Activated CD8-positive, alpha-beta memory T cell treated with anti-CD3 and anti-CD28 coated beads, Interleukin-2, amount 50 U/mL, for 1 hour (primary cell): Measurements from ENCODE around the gene YY1AP1.
"Not testable (repeated sequence)": the region's sequence is repeated elsewhere in the genome, so short reads cannot be mapped to it uniquely, and the experiment has no call there.

Experiments used
- DNase-seq: peaks from one replicate; pipeline ENCODE4 v3.0.0-alpha.2; 2020; ENCODE audit errors: extremely low read depth

Gene YY1AP1

DNA sequence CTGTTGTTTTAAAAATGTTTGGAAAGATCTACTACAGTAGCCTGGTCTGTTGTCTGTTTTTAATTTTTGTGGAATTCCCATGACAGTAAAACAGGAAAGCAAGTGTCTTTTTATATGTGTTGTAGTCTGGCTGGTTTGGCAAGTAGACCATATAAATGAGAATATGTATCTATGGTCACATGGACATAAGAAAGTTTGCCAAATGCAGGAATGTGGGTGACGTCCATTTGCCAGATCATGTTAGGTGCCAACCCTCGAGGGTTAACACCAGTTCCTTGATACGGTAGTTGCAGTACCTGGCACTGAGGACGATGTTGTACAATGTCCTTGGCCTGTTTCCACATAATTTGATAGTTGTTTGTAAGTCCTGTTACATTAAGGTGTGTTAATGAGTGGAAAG, 6.5 kb upstream of the YY1AP1 start:
- no peak for DNase-seq

DNA sequence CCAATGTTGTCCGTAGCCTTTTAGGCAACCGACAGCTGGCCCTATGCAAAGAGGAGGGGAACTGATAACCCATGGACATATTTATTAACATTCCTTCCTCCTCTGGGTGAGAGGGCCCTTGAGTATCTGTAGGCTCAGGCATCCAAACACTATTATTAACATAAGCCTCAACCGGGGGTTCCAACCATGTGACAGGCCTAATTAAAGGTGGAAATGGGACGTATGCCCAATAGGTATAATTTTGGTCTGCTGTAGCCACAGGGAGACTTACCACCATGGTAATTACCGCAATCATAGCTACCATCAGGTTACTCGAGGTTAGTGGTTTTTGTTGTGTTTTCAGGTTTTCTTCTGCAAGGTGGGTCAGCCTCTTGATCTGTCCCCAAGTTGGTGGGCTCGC, 5.6 kb upstream of the YY1AP1 start:
- DNase-seq, result no peak

DNA sequence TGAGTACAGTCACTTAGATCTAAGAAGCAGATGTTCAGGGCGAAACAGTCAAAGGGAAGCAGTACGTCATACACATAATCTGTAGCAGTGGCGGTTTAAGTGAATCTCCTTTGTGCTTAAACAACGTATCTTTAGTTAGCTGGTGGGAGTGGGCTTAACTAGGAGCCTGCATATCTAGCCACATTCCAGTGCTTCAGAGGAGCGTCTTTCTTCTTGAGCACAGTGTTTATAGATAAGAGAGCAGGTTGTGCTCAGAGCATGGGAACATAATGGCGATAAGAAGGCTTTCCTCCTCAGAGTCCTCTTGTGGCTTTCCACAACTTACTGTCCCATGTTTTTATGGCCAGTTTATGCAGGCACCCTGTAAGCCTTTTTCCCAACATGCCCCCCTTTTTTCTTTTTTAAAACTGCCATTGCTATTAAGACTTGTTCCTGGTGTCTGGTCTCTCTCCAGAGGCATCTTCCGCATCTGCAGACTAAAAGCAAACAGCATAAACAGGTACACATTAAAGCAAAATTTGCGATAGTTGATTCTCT, 3.5 kb upstream of the YY1AP1 start:
- DNase-seq, result no peak

DNA sequence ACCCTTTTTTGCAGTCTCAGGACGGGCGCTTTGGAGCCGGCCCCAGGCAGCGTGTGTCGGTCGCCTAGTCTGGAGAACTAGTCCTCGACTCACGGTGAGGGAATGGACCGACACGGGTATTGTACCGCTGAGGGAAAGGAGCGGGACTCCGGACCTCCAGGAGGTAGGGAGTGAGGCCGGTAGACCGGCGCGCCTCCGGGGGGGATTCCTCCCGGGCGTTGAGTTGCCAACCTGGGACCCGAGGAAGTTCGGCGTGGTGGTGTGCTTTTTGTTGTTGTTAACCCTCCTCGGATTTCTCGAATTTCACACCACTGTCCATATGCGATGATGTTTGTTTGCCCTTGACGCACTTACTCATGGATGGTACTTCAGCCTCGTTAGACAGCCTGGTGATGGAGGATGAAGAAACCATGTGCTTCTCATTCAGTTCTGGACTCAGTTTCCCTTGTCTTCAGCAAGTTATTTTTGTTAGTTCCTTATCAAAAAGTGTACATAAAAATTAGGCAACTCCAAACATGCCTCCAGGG, 570 bp upstream of the YY1AP1 start, which contains the start of gene DAP3:
Gene DAP3, plus strand, starts transcription at position 11 of the 527 bp plus-strand sequence. CDS start 20,689 bp downstream, outside the sequence.
- not testable (repeated sequence) for DNase-seq

DNA sequence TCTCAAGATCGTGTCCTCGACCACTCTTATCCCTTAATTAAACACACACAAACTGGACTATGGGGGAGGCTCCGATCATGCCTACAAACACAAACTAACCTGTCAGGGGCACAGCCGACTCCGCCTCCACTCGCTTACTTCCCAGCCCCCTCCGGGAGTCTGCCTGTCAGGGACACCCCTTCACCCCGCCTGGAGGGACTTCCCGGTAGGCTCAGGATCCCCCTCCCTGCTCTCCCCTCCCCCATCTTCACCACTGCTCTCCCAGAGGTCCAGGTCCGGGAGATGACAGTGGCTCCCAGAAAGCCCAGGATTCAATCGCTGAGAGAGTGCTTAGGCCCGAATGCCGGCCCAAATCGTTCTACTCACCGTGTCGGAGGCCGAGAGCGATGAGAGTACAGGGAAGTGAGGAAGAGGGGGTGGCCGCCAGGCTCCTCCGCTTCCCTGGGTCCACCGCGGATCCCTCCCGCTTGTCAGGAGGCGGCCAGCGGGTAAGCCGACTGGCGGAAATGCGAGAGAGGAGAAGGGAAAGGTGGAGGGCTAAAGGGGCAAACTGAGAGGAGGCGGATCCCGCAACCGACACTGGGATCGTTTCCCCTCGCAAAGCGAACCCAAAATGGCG, 760 bp downstream of the YY1AP1 start:
- DNase-seq, result not testable (repeated sequence)

DNA sequence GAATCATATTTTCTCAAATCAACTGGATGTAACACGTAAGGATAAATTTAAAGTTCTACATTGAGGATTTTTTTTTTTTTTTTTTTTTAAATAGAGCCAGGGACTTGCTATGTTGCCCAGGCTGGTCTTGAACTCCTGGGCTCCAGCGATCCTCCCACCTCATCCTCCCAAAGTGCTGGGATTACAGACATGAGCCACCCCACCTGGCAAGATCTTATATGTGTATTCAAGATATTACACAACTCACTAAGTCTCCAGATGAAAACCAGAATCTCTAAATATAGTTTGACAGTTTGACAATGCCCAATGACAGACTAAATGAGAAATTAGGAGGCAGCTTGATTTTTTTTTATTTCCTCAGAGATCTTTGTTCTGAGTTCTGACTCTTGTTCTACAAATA, 6.8 kb downstream of the YY1AP1 start:
- DNase-seq, result no peak

DNA sequence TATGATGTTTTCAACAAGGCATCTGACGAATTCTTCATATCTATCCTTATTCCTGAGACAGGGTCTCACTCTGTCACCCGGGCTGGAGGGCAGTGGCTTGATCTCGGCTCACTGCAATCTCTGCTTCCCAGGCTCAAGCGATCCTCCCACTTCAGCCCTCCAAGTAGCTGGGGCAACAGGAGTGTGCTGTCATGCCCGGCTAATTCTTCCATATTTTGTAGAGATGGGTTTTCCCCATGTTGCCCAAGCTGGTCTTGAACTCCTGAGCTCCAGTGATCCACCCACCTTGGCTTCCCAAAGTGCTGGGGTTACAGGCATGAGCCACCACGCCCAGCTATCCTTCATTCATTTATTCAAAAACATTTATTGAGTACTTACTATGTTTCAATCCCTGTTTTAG, 8.0 kb downstream of the YY1AP1 start:
- DNase-seq, result no peak

DNA sequence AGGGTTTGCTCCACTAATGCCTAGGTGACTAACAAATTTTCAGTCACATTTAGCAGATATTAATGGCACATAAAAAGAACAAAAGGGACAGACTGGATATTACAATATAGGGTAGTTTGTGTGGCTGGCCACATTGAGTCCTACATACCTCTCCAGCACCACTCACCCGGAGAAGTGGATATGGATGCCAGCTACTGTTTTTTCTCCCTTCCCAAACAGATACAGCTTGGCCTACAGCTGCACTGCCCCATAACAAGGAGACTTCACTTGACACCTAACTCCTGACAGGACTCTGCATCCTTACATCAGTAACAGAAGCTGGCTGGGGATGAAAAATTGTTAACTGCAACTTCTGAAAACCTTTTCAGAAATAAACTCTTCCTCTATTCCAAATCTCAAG, 9.6 kb downstream of the YY1AP1 start:
- DNase-seq, result not testable (repeated sequence)

DNA sequence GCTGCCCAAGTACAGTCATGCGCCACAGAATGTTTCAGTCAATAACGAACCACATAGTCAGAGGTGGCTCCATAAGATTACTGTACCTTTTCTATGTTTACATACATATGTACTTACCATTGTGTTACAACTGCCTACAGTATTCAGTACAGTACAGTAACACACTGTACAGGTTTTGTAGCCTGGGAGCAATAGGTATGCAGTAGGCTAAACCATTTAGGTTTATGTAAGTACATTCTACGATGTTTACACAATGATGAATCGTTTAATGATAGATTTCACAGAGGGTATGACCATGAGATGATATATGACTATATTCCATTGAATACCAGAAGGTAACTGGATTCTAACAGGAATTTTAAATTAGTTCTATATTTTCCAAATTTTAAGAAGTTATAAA, 10.5 kb downstream of the YY1AP1 start:
- no peak for DNase-seq

DNA sequence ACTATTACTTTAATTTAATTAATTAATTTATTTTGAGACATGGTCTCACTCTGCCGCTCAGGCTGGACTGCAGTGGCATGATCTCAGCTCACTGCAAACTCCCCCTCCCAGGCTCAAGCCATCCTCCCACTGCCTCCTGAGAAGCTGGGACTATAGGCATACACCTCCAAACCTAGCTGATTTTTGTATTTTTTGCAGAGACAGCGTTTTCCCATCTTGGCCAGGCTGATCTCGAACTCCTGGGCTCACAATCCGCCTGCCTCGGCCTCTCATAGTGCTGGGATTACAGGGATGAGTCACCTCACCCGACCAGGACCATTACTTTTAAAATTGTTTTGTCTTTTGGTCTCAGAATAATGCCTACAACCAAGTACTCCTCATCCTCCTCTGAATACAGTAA, 15.6 kb downstream of the YY1AP1 start:
- DNase-seq, result no peak

DNA sequence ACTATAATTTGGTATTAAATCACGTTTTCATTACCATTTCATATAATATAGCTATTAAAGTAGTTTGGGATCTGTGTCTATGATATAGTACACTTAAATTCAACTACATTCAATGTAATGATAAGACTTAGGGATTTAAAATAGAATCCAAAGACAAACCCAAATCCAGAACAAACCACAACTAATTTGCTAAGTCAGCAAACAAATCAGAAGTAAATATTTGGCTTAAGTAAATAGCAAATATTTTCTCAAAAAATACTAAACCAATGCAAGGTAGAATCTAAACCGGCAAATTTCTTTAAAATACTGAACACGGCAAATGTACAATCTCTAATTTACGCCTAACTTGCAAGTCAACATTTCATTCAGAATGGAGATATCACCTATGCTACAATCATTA, 16.8 kb downstream of the YY1AP1 start:
- no peak for DNase-seq

DNA sequence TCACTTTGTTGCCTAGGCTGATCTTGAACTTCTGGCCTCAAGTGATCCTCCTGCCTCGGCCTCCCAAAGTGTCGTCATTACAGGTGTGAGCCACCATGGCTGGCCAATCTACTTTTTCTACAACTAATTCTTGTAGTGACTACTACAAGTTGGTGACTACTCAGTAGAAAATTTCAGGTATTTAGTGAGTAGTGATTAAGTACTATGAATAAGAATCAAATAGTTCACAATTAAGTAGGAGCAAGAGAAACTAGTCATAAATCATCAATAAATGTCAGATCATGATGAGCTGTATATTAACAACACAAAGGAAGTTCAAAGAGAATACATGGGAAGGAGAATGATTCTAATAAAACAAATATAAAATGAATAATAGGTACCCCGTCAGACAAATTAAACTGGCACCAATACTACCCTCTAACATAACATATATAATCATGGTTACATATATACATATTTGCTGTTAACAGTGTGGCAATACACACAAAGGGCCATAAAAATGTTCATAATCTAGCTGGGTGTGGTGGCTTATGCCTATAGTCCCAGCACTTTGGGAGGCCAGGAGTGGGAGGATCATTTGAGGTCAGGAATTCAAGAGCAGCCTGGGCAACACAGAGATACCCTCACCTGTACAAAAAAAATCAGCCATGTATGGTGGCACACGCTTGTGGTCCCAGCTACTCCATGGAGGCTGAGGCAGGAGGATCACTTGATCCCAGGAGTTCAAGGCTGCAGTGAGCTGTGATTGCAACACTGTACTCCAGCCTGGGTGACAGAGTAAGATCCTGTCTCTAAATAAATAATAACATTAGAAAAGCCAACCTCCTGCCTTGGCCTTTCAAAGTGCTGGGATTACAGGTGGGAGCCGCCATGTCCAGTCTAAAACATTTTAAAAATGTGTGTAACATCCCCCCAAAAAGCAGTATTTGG, 19.1 kb downstream of the YY1AP1 start:
- DNase-seq, result no peak

DNA sequence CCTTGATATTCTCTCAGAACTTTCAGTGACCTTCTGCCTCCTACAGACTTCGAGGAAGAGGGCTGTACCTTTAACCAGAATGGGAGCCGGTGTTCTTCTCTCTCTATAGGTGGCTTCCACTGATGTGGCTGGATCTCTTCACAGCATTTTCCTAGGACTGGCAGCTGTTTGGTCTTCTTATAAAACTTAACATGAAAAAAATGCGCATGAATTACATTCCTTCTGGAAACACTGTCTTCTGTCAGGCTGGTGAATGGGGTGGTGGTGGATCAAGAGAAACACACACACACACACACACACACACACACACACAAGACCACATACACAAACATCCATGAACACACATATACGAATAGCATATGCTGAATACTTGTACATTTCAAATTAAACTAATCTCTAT, 27.3 kb downstream of the YY1AP1 start:
- not testable (repeated sequence) for DNase-seq

DNA sequence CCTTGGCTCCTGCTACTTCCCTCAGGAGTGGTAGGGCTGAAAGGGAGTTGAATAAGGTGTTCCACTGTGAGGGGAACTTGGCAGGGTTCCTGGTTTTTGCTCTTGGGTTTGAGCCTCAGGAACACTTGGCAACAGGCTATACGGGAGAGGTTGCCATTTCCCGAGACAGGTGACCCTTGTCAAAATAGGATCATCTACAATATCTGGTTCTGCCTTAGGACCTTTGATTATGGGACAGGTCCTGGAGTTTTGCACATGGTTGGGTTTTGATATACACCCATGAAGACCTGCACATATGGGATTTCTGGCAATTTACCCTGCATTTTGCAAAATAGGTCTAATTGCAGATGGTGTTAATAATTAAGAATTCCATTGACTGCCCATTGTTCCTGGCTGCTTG, 31.1 kb downstream of the YY1AP1 start:
- DNase-seq, result no peak

DNA sequence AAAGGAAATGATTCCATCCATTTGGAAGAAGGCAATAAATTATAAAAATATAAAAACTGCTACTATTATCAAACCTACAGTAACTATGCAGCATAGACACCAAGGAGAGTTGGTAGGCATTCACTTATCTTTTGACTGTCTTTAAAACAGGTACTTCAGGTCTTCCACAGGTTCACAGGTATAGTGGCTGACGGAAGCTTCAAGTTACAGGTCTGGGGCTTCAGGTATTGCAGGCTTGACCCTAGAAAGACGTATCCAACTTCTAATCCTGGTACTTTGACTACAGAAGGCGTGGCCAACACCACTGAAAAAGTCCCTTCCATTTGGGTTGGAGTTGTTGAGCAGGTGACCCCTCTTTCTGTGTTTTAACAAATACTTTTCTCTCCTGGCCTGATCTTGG, 35.6 kb downstream of the YY1AP1 start:
- DNase-seq, result no peak

DNA sequence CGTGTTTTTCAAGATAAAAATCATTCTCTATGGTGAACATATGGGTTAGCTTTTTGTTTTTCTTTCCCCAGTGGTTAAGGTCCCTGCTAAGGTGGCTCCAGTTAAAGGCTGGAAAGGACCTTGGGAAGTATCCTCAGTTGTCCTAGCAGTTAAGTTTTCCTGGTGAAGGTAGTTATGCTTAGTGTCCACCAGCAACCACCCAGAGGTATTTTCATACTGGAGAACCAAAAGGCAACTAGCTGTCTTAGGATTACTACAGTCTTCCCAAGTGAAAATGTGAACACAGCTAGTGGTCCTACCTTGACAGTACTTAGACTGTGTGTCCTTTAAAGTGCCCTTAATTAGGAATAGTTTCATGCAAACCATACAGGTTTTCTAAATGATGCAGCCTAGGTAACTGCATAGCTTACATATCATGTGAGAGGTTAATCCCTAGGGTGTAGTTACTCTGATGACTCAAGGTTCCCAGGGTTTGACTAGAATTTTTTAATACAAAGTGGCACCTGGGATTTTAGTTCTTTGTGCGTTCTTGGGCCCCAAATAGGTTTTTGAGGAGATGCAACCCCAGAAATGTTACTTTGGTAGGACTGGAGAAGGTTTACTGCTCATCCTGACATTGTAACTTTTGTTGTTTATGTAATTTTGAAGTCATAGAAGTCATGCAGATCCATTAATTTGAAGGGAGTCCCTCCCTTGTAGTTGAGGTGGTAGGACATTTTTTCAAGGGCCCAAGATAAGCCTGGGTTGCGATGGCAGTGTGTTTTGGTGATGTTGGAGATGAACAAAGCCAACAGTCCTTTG, 36.5 kb downstream of the YY1AP1 start:
- no peak for DNase-seq

DNA sequence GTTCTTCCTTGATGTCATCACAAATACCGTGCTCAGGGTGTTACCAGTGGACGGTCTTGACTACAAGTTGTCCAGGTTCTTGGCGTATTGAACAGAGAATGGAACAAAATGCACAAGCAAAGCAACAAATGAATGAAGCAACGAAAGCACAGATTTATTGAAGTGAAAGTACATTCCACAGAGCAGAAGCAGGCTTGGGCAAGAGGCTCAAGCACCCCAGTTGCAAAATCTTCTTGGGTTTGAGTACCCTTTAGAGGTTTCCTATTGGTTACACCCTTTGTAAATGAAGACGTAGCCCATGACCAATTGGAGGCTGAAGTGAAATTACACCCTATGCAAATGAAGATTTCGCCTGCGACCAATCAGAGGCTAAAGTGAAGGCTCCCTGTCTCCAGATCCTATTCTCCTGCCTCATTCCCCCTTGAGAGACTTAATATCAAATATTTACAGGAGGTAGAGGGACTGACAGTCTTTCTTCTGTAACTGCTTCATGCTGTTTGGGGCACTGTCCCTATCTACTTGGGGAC, 38.3 kb downstream of the YY1AP1 start:
- no peak for DNase-seq

DNA sequence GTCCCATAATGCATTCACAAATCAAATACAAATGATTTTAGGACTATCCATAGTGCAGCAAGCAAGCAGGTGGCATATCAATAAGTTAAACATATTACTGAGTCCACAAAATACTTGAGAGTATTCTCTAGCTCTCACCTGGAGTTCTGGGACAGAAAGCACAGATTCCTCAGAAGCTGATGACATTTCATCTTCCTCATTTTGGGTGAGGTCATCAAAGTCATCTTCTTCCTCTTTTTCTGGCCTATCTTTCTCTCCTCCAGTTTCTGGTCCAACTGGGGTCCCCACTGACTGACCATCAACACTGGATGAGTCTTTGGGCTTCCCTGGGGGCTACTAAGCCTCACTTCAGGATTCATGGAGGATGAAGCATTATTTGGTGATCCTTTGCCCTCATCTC, 38.9 kb downstream of the YY1AP1 start:
- DNase-seq, result no peak

DNA sequence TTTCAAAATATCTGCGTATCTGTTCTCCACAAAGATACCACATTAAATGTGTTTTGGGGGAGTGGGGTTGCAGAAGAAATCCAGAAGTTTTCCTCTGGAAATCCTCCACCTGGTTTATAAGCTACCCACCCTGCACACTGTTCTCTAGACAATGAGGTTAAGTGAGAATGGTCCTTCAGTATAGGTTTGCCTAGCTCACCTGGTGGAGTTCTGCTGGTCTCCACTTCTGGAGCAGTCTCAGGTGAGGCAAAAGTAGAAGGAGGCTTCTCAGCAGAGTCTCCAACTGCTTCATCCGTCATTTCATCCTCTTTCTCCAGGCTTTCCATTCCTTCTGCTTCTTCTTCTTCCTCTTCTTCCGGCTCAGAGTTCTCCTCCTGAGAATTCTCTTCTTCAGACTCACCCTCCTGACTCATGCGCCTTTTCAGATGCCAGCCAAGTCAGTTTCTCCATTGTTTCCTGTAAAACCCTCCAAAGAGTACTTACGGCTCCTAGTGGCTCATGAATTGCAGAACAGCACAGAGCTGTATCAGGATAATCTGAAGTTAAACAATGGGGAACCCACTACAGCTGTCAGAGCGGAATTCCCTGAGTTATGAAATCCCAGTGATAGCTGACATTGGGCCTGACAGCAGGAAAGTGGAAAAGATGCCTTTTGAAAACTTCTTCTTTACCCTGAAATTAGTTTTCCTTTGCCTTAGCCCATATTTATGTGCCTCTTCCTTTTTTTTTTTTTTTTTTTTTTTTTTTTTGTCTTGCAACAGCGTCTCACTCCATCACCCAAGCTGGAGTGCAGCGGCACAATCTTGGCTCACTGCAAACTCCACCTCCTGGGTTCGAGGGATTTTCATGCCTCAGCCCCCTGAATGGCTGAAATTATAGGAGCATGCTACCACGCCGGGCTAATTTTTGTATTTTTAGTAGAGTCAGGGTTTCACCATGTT, 40.1 kb downstream of the YY1AP1 start:
- no peak for DNase-seq

DNA sequence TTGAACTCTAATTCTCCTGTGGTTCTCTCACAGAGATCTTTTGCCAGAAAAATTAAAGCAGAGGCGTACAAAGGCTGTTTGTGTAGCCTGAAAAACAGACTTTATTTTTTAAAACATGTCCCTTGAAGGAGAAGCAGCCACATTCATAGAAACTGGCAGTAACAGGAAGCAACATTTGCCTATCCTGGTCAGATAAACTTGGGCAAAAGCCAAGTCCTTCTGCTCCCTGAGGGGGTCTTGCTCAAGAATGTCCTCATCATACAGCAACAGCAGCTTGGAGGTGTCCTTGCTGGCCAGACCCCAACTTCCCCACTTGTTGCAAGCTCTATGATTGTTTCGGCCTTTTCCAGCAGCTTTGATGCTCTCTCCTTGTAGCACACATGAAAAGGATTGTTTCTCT, 42.3 kb downstream of the YY1AP1 start:
- DNase-seq, result no peak
